ENCODE results near the gene MMP2.

The MMP2 gene

GRCh38 chr16:55495616-55496289 lies 16.8 kb downstream of the MMP2 start:
- no peak for DNase-seq

- no peak for DNase-seq
These were observed 17.6 kb downstream of the MMP2 start for GRCh38 chr16:55496509-55497145.

- DNase-seq = no peak
These were observed 18.6 kb downstream of the MMP2 start for GRCh38 chr16:55497558-55497957.

GRCh38 chr16:55498101-55498500 lies 19.1 kb downstream of the MMP2 start:
- DNase-seq = no peak

- DNase-seq = no peak
These were observed 20.3 kb downstream of the MMP2 start for GRCh38 chr16:55499281-55499680.

GRCh38 chr16:55499951-55500529 lies 21.0 kb downstream of the MMP2 start:
- no peak for DNase-seq

- DNase-seq = no peak
These were observed 21.6 kb downstream of the MMP2 start for GRCh38 chr16:55500530-55501011.

- DNase-seq = no peak
These were observed 22.7 kb downstream of the MMP2 start for GRCh38 chr16:55501549-55502322.

- no peak for DNase-seq
These were observed 23.9 kb downstream of the MMP2 start for GRCh38 chr16:55502801-55503366.

- DNase-seq = no peak
These were observed 24.9 kb downstream of the MMP2 start for GRCh38 chr16:55503726-55504550.

GRCh38 chr16:55505333-55506015 lies 26.5 kb downstream of the MMP2 start:
- DNase-seq = no peak

- DNase-seq = no peak
These were observed 27.1 kb downstream of the MMP2 start for GRCh38 chr16:55506083-55506482.

- DNase-seq = no peak
These were observed 27.7 kb downstream of the MMP2 start for GRCh38 chr16:55506708-55507107.

- no peak for DNase-seq
These were observed 29.4 kb downstream of the MMP2 start for GRCh38 chr16:55508271-55508921.

- peak; percentile 36 for DNase-seq
These were observed 30.2 kb downstream of the MMP2 start, which contains the start of gene LPCAT2 for GRCh38 chr16:55508941-55509931. Gene LPCAT2 (plus strand): TSS chr16:55509072. CDS start chr16:55509182, 110 bp downstream.

GRCh38 chr16:55510185-55510805 lies 31.3 kb downstream of the MMP2 start:
- DNase-seq = no peak

- DNase-seq = no peak
These were observed 33.9 kb downstream of the MMP2 start for GRCh38 chr16:55512941-55513340.

GRCh38 chr16:55513616-55514015 lies 34.6 kb downstream of the MMP2 start:
- no peak for DNase-seq

GRCh38 chr16:55515111-55515510 lies 36.1 kb downstream of the MMP2 start:
- DNase-seq = no peak
